ENCODE data around the gene CABP4. TPM values are rescaled to one million over a fixed set of nuclear protein-coding genes. Genes with fewer than 3 reads are reported as not detected.
"Not testable (repeated sequence)": the region's sequence is repeated elsewhere in the genome, so short reads cannot be mapped to it uniquely, and the experiment has no call there.

CABP4 gene
- total and polyA plus RNA-seq, 2 donors (not counting 1 experiment from before 2014, with no cell fraction given): 3.2 to 5.2 TPM

- peak overlapping the region; percentile 89 for H3K4me2 ChIP-seq (replicated peaks; ENCODE audit: low read depth, low read length, poor library complexity, severe bottlenecking)
- H2AFZ ChIP-seq (ENCODE audit: insufficient read depth, low read depth, low read length, poor library complexity, severe bottlenecking): peak overlapping the region; percentile 18
- ChIA-PET POLR2A (interaction anchor here (0.6 to 4.9 kb wide), 10 partner anchors 20 to 132 kb away, joined by 3 to 53 read pairs (median 4); partner anchors contain the start of genes PPP1CA, PTPRCAP, RAD9A and TBC1D10C), CTCF (interaction anchor here (0.9 to 4.0 kb wide), 6 partner anchors 21 to 128 kb away, joined by 3 to 19 read pairs (median 6); partner anchors contain the start of genes PITPNM1, PPP1CA, PTPRCAP and RAD9A)
- TF ChIP-seq CTCF (IDR thresholded peaks at IDR 0.05) (no peak), EZH2 (IDR thresholded peaks at IDR 0.05; ENCODE audit: borderline replicate concordance, insufficient read depth, low read depth, low read length, poor library complexity, severe bottlenecking) (no peak)
- Mint-ChIP-seq H3K9me3 (ENCODE audit: insufficient read depth) (no peaks in the 10 kb centered on the region), H3K4me3 (peak overlapping the region; percentile 99), H3K4me1 (peaks cover 58% of the 10 kb centered on the region), H3K27ac (peak overlapping the region; percentile 100), H3K27me3 (no peaks in the 10 kb centered on the region)
- H3K27ac ChIP-seq (ENCODE audit: low read length in 2 of 2): peak overlapping the region; percentile 42 to 75
- intact Hi-C loops (cut with micrococcal nuclease): no loop called here
- ATAC-seq (ENCODE audit: low read depth) (peak; percentile 23), DNase-seq (peak; percentile 83)
- H3K4me3 ChIP-seq (ENCODE audit: control extremely low read depth in 1 of 5, extremely low read depth in 1 of 5, insufficient read depth in 1 of 5, low read depth in 2 of 5, low read length in 4 of 5): peak overlapping the region in 4 of 5 experiments; percentile 56 to 99 (median 68)
- H3K36me3 ChIP-seq (replicated peaks in 1 of 2; ENCODE audit: control extremely low read depth in 1 of 2, control insufficient read depth in 1 of 2, extremely low read depth in 1 of 2, insufficient read depth in 2 of 2, low read length in 1 of 2): peaks cover 0 to 34% of the 10 kb centered on the region in 2 experiments
- peaks cover 38 to 58% of the 10 kb centered on the region in 2 donors for H3K4me1 ChIP-seq (ENCODE audit: control insufficient read depth in 2 of 2, insufficient read depth in 2 of 2, low read length in 2 of 2)
- H3K27me3 ChIP-seq (replicated peaks in 1 of 4; ENCODE audit: control extremely low read depth in 1 of 4, control insufficient read depth in 3 of 4, insufficient read depth in 4 of 4, low read length in 3 of 4): no peaks in the 10 kb centered on the region
- H4K20me1 ChIP-seq (ENCODE audit: control insufficient read depth, insufficient read depth, low read length, poor library complexity, severe bottlenecking): peaks cover 53% of the 10 kb centered on the region
- no peaks in the 10 kb centered on the region for H3K9me3 ChIP-seq (ENCODE audit: control extremely low read depth in 1 of 3, control insufficient read depth in 2 of 3, insufficient read depth in 1 of 3, low read length in 2 of 3)
- H3K79me2 ChIP-seq (ENCODE audit: control insufficient read depth, insufficient read depth, low read length): peaks cover 59% of the 10 kb centered on the region
- 2% methylated on average over 10 of the region's 11 CpGs for WGBS (ENCODE audit: insufficient coverage)
- peak overlapping the region; percentile 71 for H3K9ac ChIP-seq (ENCODE audit: low read length)
Observed at GRCh38 chr11:67484847-67485311, 29.7 kb downstream of the CABP4 start.

DNA sequence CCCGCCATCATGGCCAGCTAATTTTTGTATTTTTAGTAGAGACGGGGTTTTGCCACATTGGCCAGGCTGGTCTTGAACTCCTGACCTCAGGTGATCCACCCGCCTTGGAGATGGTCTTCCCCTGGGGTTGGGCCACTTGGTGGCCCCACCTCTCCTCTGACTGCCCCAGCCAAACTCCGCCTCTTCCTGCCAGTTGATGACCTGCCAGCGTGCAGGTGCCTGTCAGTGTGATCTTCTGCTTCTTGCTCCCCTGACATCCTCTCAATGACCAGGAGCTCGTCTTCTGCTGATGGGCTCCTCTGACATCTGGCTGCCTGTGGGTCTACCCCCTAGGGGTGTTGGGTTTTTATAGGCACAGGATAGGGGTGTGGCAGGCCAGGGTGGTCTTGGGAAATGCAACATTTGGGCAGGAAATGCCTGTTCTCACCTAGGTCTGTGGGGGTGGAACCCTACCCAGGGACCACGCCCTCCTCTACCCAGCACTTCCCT, 30.8 kb downstream of the CABP4 start:
- H3K9me3 Mint-ChIP-seq (ENCODE audit: insufficient read depth); H3K27me3 ChIP-seq (replicated peaks in 1 of 4; ENCODE audit: control extremely low read depth in 1 of 4, control insufficient read depth in 3 of 4, insufficient read depth in 4 of 4, low read length in 3 of 4); H3K9me3 ChIP-seq (ENCODE audit: control extremely low read depth in 1 of 3, control insufficient read depth in 2 of 3, insufficient read depth in 1 of 3, low read length in 2 of 3); ATAC-seq (ENCODE audit: low read depth); intact Hi-C loops (cut with micrococcal nuclease); H2AFZ ChIP-seq (ENCODE audit: insufficient read depth, low read depth, low read length, poor library complexity, severe bottlenecking); H3K9ac ChIP-seq (ENCODE audit: low read length); H3K27me3 Mint-ChIP-seq: not testable (repeated sequence)
- Mint-ChIP-seq H3K27ac (peak overlapping the region; percentile 92), H3K4me1 (peaks cover 58% of the 10 kb centered on the region), H3K4me3 (peak overlapping the region; percentile 76)
- H3K79me2 ChIP-seq (ENCODE audit: control insufficient read depth, insufficient read depth, low read length): peaks cover 64% of the 10 kb centered on the region
- WGBS (ENCODE audit: insufficient coverage): 65% methylated on average over 6 of the region's 7 CpGs
- POLR2A ChIA-PET: interaction anchor here (0.7 to 4.9 kb wide), 11 partner anchors 17 to 124 kb away, joined by 3 to 53 read pairs (median 6); partner anchors contain the start of genes PITPNM1, PTPRCAP, RAD9A and TMEM134
- peaks cover 0 to 44% of the 10 kb centered on the region in 2 experiments for H3K36me3 ChIP-seq (replicated peaks in 1 of 2; ENCODE audit: control extremely low read depth in 1 of 2, control insufficient read depth in 1 of 2, extremely low read depth in 1 of 2, insufficient read depth in 2 of 2, low read length in 1 of 2)
- peak overlapping the region; percentile 42 to 65 for H3K27ac ChIP-seq (ENCODE audit: low read length in 2 of 2)
- H3K4me1 ChIP-seq (ENCODE audit: control insufficient read depth in 2 of 2, insufficient read depth in 2 of 2, low read length in 2 of 2): peaks cover 38 to 58% of the 10 kb centered on the region in 2 donors
- H3K4me2 ChIP-seq (replicated peaks; ENCODE audit: low read depth, low read length, poor library complexity, severe bottlenecking): peak overlapping the region; percentile 89
- H4K20me1 ChIP-seq (ENCODE audit: control insufficient read depth, insufficient read depth, low read length, poor library complexity, severe bottlenecking): peaks cover 63% of the 10 kb centered on the region
- peak overlapping the region in 1 of 5 experiments; percentile 4 for H3K4me3 ChIP-seq (ENCODE audit: control extremely low read depth in 1 of 5, extremely low read depth in 1 of 5, insufficient read depth in 1 of 5, low read depth in 2 of 5, low read length in 4 of 5)
- peak; percentile 65 for DNase-seq
- CTCF ChIA-PET: interaction anchor here (0.6 to 4.0 kb wide), 6 partner anchors 18 to 133 kb away, joined by 3 to 19 read pairs (median 6); partner anchors contain the start of genes PITPNM1, POLD4, PPP1CA and PTPRCAP

Data from B cell (primary cell).